Right atrium auricular region (tissue), 2 donors: Measurements from ENCODE around the gene KCNK18. TPM values are rescaled to one million over a fixed set of nuclear protein-coding genes. Genes with fewer than 3 reads are reported as not detected.

ENCODE experiments used
- DNase-seq: peaks from one replicate; pipeline ENCODE4 v3.0.0-alpha.2; 2019; ENCODE audit warnings: low spot score
- H3K27ac ChIP-seq, 2 donors: fragments of 200-600 bp; sonication (generic); 1 replicate in 1 of 2; 2 replicates in 1 of 2; pipeline ENCODE4 v1.5.1; 2016 to 2019
- H3K27me3 ChIP-seq, 2 donors: fragments of 200-600 bp; sonication (generic); one replicate each; pipeline versions ENCODE4 v1.5.1 to v1.6.0; 2017 to 2019
- H3K36me3 ChIP-seq: fragments of 200-600 bp; sonication (generic); one replicate; pipeline ENCODE4 v1.5.1; 2016
- H3K4me1 ChIP-seq, 2 donors: fragments of 200-600 bp; sonication (generic); one replicate each; pipeline versions ENCODE4 v1.5.1 to v1.6.0; 2017 to 2019
- H3K4me3 ChIP-seq, 2 donors: fragments of 200-600 bp; sonication (generic); 1 replicate in 1 of 2; 2 replicates in 1 of 2; pipeline ENCODE4 v1.5.1; 2017 to 2019; ENCODE audit warnings: mild to moderate bottlenecking in 1 of 2, moderate library complexity in 1 of 2
- H3K9me3 ChIP-seq, 2 donors: fragments of 200-600 bp; sonication (generic); one replicate each; pipeline ENCODE4 v1.5.1; 2019
- CTCF ChIP-seq, 2 donors: fragments of 200-600 bp; sonication (generic); IDR thresholded peaks; one replicate each; pipeline ENCODE4 v1.5.1; 2019; ENCODE audit warnings: antibody characterized with exemption in 2 of 2
- total RNA-seq, 2 donors: library from RNA; depleted of rRNA; stranded (reverse); fragments of >200 nt; gene quantifications; one replicate each; pipeline ENCODE4 v1.1.0, GENCODE V29; 2016

The KCNK18 gene
- total RNA-seq, 2 donors from 2014 or later: not detected

DNA sequence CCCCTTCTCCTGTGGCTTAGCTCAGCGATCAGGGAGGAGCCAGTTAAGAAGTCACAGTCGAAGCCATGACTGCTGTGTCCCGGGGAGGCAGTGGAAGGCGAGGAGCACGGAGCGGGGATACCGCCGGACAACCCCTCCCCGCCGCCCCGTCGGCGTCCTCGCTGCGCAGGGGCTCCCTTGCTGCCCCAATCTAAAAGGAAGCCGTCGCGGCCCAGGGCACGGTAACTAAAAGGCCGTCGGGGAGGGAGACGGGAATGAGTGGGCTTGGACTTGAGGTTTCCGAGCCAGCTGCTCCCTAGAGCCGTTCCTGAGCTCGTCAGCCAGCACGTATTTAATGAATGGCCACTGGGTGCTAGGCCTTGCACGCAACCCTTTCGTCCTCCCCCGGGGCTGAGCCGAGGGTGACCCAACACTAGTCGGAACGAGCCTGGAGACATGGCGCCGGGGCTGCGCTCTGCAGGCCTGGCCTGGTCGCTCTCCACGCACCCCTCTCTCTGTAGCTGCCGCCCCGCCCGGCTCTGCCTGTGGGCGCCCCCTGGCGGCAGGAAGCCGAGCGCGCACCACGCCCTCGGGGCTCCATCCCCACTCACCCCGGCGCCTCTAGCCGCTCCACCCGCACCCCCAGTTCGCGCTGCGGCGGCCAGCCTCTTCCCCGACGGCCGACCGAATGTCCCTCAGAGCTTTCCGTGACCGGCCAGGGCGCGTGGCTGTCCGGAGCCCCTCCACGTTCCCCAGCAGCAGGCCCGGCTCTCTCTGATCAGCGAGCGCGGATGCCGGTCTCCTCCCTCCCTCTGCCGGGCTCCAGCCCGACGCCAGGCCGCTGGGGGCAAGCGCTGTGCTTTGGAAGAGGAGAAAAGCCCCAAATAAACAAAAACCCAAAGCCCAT, 29.3 kb upstream of the KCNK18 start:
- Histone ChIP-seq H3K27me3 (peaks cover 51 to 66% of the 10 kb centered on the region in 2 donors), H3K36me3 (no peaks in the 10 kb centered on the region), H3K4me1 (peaks cover 0 to 35% of the 10 kb centered on the region in 2 donors), H3K4me3 (peak overlapping the region in 1 of 2 donors; percentile 23), H3K27ac (no peak overlapping the region), H3K9me3 (no peaks in the 10 kb centered on the region)
- no peak for DNase-seq
- peak; percentile 79 to 93 for TF ChIP-seq CTCF (IDR thresholded peaks at IDR 0.05)

- TF ChIP-seq CTCF (IDR thresholded peaks at IDR 0.05): no peak
- Histone ChIP-seq H3K9me3 (no peaks in the 10 kb centered on the region), H3K4me1 (peaks cover 0 to 28% of the 10 kb centered on the region in 2 donors), H3K27me3 (peaks cover 44 to 59% of the 10 kb centered on the region in 2 donors), H3K27ac (no peak overlapping the region), H3K4me3 (no peak overlapping the region), H3K36me3 (no peaks in the 10 kb centered on the region)
- DNase-seq: no peak
Measured at GRCh38 chr10:117168729-117169128, 28.6 kb upstream of the KCNK18 start.

DNA sequence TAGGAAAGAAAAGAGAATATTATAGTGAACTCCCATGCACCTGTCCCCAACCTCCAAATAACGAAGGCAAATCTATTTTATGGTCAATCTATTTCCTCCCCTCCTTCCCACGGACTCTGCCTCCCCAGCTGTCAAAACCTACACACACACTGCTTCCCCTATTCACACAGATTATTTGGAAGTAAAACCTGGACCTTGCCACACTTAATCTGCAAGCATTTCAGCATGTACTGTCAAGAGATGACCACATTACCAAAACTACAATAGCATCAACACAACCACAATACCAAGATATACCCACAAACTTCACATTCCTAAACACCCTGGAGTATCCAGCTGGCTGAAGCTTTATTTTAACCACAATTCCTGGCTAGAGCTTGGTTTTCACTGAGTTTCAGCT, 27.8 kb upstream of the KCNK18 start:
- Histone ChIP-seq H3K9me3 (no peaks in the 10 kb centered on the region), H3K27ac (no peak overlapping the region), H3K27me3 (peaks cover 42 to 53% of the 10 kb centered on the region in 2 donors), H3K36me3 (no peaks in the 10 kb centered on the region), H3K4me1 (peaks cover 0 to 30% of the 10 kb centered on the region in 2 donors), H3K4me3 (no peak overlapping the region)
- no peak for TF ChIP-seq CTCF (IDR thresholded peaks at IDR 0.05)
- no peak for DNase-seq

- no peak for DNase-seq
- no peak overlapping the region for H3K4me3 ChIP-seq
- H3K9me3 ChIP-seq: no peaks in the 10 kb centered on the region
- H3K4me1 ChIP-seq: peaks cover 0 to 33% of the 10 kb centered on the region in 2 donors
- H3K27ac ChIP-seq: no peak overlapping the region
- H3K27me3 ChIP-seq: peaks cover 35 to 45% of the 10 kb centered on the region in 2 donors
- TF ChIP-seq CTCF (IDR thresholded peaks at IDR 0.05): no peak
- no peaks in the 10 kb centered on the region for H3K36me3 ChIP-seq
Measured at GRCh38 chr10:117170244-117170643, 27.0 kb upstream of the KCNK18 start.

DNA sequence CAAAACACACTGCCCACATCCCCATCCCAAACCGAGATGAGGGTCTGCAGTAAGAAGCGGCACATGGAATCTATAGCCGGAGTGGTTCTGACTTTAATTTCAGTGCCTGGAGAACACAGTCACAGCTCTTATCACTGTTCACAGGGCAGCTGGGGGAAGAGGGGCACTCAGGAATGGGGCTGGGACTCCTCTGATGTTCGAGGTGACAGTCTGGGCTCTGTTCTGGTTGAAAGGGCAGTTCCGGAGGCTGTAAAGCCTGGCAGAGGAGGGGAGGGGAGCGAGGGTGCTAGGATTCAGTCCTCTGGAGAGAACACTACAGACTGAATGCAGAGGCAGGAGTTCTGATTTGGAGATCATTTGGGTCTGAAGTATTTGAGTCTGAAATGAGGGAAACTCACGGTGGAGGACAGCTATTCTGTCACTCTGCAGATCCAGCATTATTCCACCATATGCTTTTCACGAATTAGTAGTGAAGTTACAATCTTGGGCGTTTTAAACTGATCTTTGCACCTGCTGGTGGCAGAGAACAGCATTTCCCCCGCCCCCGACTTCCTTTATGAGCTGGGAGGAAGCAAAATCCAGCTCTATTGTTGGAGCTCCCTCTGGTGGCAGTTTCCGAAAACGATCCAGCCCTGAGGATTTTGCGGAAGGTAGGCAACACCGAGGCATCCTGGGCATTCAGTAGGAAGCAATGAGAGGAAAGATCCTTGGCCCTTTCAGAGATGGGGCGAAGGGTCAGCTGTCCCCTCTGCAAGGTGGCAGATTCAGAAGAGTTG, 22.7 kb upstream of the KCNK18 start:
- peak; percentile 89 for DNase-seq
- peaks cover 0 to 14% of the 10 kb centered on the region in 2 donors for H3K4me1 ChIP-seq
- H3K4me3 ChIP-seq: peak overlapping the region; percentile 6 to 43
- peak; percentile 77 to 88 for TF ChIP-seq CTCF (IDR thresholded peaks at IDR 0.05)
- peaks cover 5% of the 10 kb centered on the region in 2 donors for H3K27me3 ChIP-seq
- no peaks in the 10 kb centered on the region for H3K9me3 ChIP-seq
- H3K27ac ChIP-seq: no peak overlapping the region
- H3K36me3 ChIP-seq: no peaks in the 10 kb centered on the region
